Hepatocyte (in vitro differentiated cells): ENCODE data around the gene DZIP1. TPM values are rescaled to one million over a fixed set of nuclear protein-coding genes. Genes with fewer than 3 reads are reported as not detected.
"Not testable (repeated sequence)": the region's sequence is repeated elsewhere in the genome, so short reads cannot be mapped to it uniquely, and the experiment has no call there.

Experiments used
- DNase-seq: peaks from one replicate; pipeline ENCODE4 v3.0.0-alpha.2; 2016; ENCODE audit warnings: low spot score
- H2AFZ ChIP-seq: fragments of 200-600 bp; sonication (generic); 2 replicates; pipeline ENCODE4 v1.6.0; 2016; ENCODE audit warnings: antibody characterized with exemption, mild to moderate bottlenecking
- H3K27ac ChIP-seq: fragments of 200-600 bp; sonication (generic); 2 replicates; pipeline ENCODE4 v1.5.1; 2016; ENCODE audit warnings: mild to moderate bottlenecking
- H3K27me3 ChIP-seq: fragments of 200-600 bp; sonication (generic); 2 replicates; pipeline ENCODE4 v1.6.1; 2016
- H3K36me3 ChIP-seq: fragments of 200-600 bp; sonication (generic); replicated peaks from 2 replicates; pipeline ENCODE4 v1.5.1; 2016; ENCODE audit warnings: low read depth; ENCODE audit not compliant: insufficient read depth
- H3K4me1 ChIP-seq: fragments of 200-600 bp; sonication (generic); 2 replicates; pipeline ENCODE4 v1.5.1; 2016; ENCODE audit warnings: mild to moderate bottlenecking, moderate library complexity; ENCODE audit not compliant: insufficient read depth
- H3K4me2 ChIP-seq: fragments of 200-600 bp; sonication (generic); 2 replicates; pipeline ENCODE4 v1.6.0; 2016
- H3K4me3 ChIP-seq: fragments of 200-600 bp; sonication (generic); 2 replicates; pipeline ENCODE4 v1.5.1; 2016; ENCODE audit warnings: mild to moderate bottlenecking
- H3K79me2 ChIP-seq: fragments of 200-600 bp; sonication (generic); 2 replicates; pipeline ENCODE4 v1.6.0; 2017; ENCODE audit warnings: mild to moderate bottlenecking
- H3K9me2 ChIP-seq: fragments of 200-600 bp; sonication (generic); replicated peaks from 2 replicates; pipeline ENCODE4 v1.6.0; 2017; ENCODE audit warnings: mild to moderate bottlenecking; ENCODE audit not compliant: insufficient read depth
- H3K9me3 ChIP-seq: fragments of 200-600 bp; sonication (generic); 2 replicates; pipeline ENCODE4 v1.5.1; 2016; ENCODE audit warnings: low read depth, mild to moderate bottlenecking
- H4K20me1 ChIP-seq: fragments of 200-600 bp; sonication (generic); 2 replicates; pipeline ENCODE4 v1.6.0; 2016; ENCODE audit warnings: mild to moderate bottlenecking; ENCODE audit not compliant: insufficient read depth, poor library complexity, severe bottlenecking
- EZH2 ChIP-seq: fragments of 200-600 bp; sonication (generic); IDR thresholded peaks from 2 replicates; pipeline ENCODE4 v1.6.1; 2016; ENCODE audit warnings: antibody characterized with exemption, mild to moderate bottlenecking, borderline replicate concordance
- EZH2phosphoT487 ChIP-seq: fragments of 200-600 bp; sonication (generic); IDR thresholded peaks from one replicate; pipeline ENCODE4 v1.6.1; 2018; ENCODE audit warnings: antibody characterized with exemption, mild to moderate bottlenecking, low read depth, moderate library complexity; ENCODE audit not compliant: unreplicated experiment, severe bottlenecking
- WGBS: methylation state at CpG from one replicate; pipeline ENCODE4 v1.1.6; 2016; ENCODE audit warnings: low lambda C conversion rate; ENCODE audit errors: missing lambda C conversion rate; 5-methylcytosine and 5-hydroxymethylcytosine counted together
- polyA plus RNA-seq: library from polyadenylated mRNA; unstranded; fragments of >200 nt; fragmentation: Nextera tagmentation; extraction: Ambion mirVana; gene quantifications from 2 replicates; pipeline ENCODE4 v1.2.1, GENCODE V29; 2016
- total RNA-seq: library from RNA; depleted of rRNA; stranded (reverse); fragments of >200 nt; gene quantifications from 2 replicates; pipeline ENCODE4 v1.2.3, GENCODE V29; 2014
- TF ChIP-seq, protein P1 (sequence below): fragments of 200-600 bp; sonication (generic); IDR thresholded peaks from 2 replicates; pipeline ENCODE4 v1.5.1; 2016; ENCODE audit warnings: antibody characterized with exemption, mild to moderate bottlenecking; ENCODE audit not compliant: poor library complexity

The DZIP1 gene, protein sequence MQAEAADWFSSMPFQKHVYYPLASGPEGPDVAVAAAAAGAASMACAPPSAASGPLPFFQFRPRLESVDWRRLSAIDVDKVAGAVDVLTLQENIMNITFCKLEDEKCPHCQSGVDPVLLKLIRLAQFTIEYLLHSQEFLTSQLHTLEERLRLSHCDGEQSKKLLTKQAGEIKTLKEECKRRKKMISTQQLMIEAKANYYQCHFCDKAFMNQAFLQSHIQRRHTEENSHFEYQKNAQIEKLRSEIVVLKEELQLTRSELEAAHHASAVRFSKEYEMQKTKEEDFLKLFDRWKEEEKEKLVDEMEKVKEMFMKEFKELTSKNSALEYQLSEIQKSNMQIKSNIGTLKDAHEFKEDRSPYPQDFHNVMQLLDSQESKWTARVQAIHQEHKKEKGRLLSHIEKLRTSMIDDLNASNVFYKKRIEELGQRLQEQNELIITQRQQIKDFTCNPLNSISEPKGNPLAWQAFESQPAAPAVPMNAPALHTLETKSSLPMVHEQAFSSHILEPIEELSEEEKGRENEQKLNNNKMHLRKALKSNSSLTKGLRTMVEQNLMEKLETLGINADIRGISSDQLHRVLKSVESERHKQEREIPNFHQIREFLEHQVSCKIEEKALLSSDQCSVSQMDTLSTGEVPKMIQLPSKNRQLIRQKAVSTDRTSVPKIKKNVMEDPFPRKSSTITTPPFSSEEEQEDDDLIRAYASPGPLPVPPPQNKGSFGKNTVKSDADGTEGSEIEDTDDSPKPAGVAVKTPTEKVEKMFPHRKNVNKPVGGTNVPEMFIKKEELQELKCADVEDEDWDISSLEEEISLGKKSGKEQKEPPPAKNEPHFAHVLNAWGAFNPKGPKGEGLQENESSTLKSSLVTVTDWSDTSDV
- total RNA-seq (17.2 and 23.2 TPM in 2 replicates), polyA plus RNA-seq (4.2 and 7.2 TPM in 2 replicates)

DNA sequence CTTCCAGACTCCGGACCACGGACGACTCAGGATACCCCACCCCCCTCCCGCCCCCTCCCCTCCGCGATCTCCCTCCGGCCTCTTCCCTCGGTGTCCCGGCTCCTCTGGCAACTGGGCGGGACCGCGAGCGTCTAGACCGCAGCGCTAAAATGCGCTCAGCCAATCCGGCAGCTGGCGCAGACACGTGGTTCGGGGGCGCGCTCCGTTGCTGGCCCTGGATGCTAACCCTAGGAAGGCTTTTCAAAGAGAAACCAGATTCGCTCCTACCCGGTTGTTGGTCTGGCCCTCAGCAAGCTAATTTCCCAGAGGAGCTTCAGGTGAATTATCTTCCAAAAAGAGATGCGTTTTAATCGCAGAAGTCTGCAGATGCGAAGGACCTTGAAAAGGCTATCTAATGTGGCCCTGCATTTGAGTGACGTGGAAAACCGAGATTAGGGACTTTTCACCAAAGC, at the start of gene DZIP1:
TSS of gene DZIP1 (minus strand) at position 106 of the 452 bp plus-strand sequence. CDS start 2,677 bp downstream, outside the sequence.
- Histone ChIP-seq H4K20me1 (no peaks in the 10 kb centered on the region), H3K79me2 (peaks cover 3% of the 10 kb centered on the region), H3K27me3 (peaks cover 19% of the 10 kb centered on the region), H3K9me2 (no peaks in the 10 kb centered on the region), H3K4me1 (peaks cover 9% of the 10 kb centered on the region), H3K27ac (peak within 1 kb of the TSS; percentile 74), H3K4me3 (peak within 1 kb of the TSS; percentile 88), H3K36me3 (no peaks in the 10 kb centered on the region), H3K9me3 (no peaks in the 10 kb centered on the region), H2AFZ (peak within 1 kb of the TSS; percentile 86), H3K4me2 (peak within 1 kb of the TSS; percentile 94)
- peak; percentile 76 for DNase-seq
- TF ChIP-seq, protein P1, sequence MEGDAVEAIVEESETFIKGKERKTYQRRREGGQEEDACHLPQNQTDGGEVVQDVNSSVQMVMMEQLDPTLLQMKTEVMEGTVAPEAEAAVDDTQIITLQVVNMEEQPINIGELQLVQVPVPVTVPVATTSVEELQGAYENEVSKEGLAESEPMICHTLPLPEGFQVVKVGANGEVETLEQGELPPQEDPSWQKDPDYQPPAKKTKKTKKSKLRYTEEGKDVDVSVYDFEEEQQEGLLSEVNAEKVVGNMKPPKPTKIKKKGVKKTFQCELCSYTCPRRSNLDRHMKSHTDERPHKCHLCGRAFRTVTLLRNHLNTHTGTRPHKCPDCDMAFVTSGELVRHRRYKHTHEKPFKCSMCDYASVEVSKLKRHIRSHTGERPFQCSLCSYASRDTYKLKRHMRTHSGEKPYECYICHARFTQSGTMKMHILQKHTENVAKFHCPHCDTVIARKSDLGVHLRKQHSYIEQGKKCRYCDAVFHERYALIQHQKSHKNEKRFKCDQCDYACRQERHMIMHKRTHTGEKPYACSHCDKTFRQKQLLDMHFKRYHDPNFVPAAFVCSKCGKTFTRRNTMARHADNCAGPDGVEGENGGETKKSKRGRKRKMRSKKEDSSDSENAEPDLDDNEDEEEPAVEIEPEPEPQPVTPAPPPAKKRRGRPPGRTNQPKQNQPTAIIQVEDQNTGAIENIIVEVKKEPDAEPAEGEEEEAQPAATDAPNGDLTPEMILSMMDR = no peak
- TF ChIP-seq EZH2 (no peak), EZH2phosphoT487 (no peak)
- WGBS = 4% methylated on average over 24 of the region's 30 CpGs

DNA sequence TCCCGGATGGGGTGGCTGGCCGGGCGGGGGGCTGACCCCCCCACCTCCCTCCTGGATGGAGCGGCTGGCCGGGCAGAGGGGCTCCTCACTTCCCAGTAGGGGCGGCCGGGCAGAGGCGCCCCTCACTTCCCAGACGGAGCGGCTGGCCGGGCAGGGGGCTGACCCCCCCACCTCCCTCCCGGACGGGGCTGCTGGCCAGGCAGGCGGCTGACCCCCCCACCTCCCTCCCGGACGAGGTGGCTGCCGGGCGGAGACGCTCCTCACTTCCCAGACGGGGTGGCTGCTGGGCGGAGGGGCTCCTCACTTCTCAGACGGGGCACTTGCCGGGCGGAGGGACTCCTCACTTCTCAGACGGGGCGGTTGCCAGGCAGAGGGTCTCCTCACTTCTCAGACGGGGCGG, 46.5 kb upstream of the DZIP1 start:
- not testable (repeated sequence) for DNase-seq, H3K9me2 ChIP-seq, H3K4me1 ChIP-seq, H3K4me3 ChIP-seq, H3K4me2 ChIP-seq, H3K27me3 ChIP-seq, H2AFZ ChIP-seq, H3K9me3 ChIP-seq, H3K27ac ChIP-seq, H3K36me3 ChIP-seq
- WGBS = 100% methylated on average over 6 of the region's 28 CpGs
- Histone ChIP-seq H4K20me1 (peaks cover 12% of the 10 kb centered on the region), H3K79me2 (peaks cover 38% of the 10 kb centered on the region)

DNA sequence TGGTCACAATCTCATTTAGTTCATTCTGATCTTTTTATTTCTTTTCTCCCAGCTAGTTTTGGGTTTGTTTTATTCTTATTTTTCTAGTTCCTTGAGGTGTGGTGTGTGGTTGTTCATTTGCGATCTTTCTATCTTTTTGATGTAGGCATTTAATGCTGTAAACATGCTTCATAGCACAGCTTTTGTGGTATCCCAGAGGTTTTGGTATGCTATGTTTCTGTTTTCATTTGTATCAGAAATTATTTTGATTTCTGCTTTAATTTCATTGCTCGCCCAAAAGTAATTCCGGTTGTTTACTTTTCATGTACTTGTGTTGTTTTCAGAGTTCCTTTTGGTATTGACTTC, 45.0 kb upstream of the DZIP1 start:
- H3K9me3 ChIP-seq = peaks cover 4% of the 10 kb centered on the region
- WGBS = 96% methylated on average over 3 of the region's 3 CpGs

DNA sequence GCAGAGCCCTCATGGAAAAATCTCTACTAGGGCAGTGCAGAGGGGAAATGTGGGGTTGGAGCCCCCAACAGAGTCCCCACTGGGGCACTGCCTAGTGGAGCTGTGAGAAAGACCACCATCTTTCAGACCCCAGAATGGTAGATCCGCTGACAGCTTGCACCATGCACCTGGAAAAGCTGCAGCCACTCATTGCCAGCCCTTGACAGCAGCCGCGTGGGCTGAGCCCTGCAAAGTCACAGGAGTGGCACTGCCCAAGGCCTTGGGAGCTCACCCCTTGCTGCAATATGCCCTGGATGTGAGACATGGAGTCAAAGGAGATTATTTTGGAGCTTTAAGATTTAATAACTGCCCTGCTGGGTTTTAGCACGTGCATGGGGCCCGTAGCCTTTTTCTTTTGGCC, 40.5 kb upstream of the DZIP1 start:
- not testable (repeated sequence) for H3K4me3 ChIP-seq, H3K9me3 ChIP-seq, H3K36me3 ChIP-seq, H3K9me2 ChIP-seq, H3K4me2 ChIP-seq, H2AFZ ChIP-seq, H3K27ac ChIP-seq, H3K4me1 ChIP-seq, H3K27me3 ChIP-seq, DNase-seq
- WGBS = 96% methylated on average over 5 of the region's 5 CpGs
- Histone ChIP-seq H3K79me2 (peaks cover 99% of the 10 kb centered on the region), H4K20me1 (peaks cover 34% of the 10 kb centered on the region)

More for the DNA sequence above, 45.0 kb upstream of the DZIP1 start:
- TF ChIP-seq EZH2phosphoT487 (no peak), EZH2 (no peak)
- TF ChIP-seq, protein P1 = no peak
- Histone ChIP-seq H4K20me1 (peaks cover 9% of the 10 kb centered on the region), H3K27me3 (no peaks in the 10 kb centered on the region), H3K36me3 (no peaks in the 10 kb centered on the region), H3K27ac (no peak overlapping the region), H3K4me2 (no peak overlapping the region), H2AFZ (no peak overlapping the region), H3K79me2 (peaks cover 53% of the 10 kb centered on the region), H3K9me2 (no peaks in the 10 kb centered on the region), H3K4me1 (no peaks in the 10 kb centered on the region), H3K4me3 (no peak overlapping the region)
- no peak for DNase-seq
